ENCODE measurements around the gene GMPPB. TPM values are rescaled to one million over a fixed set of nuclear protein-coding genes. Genes with fewer than 3 reads are reported as not detected.

GMPPB gene
- total RNA-seq, 2 experiments from 2014 or later: 40.7 to 54.5 TPM

- DNase-seq (ENCODE audit: low spot score): no peak
- Histone ChIP-seq H3K36me3 (ENCODE audit: insufficient read depth, low read length) (peaks cover 19% of the 10 kb centered on the region), H3K4me3 (ENCODE audit: low read depth, low read length, poor library complexity, severe bottlenecking) (no peak overlapping the region), H3K9me2 (ENCODE audit: insufficient read depth, low read length) (no peaks in the 10 kb centered on the region), H3K79me2 (ENCODE audit: insufficient read depth, low read depth, low read length) (peaks cover 54% of the 10 kb centered on the region), H3K27ac (ENCODE audit: low read depth, low read length, poor library complexity, severe bottlenecking) (no peak overlapping the region), H3K4me1 (ENCODE audit: insufficient read depth, low read length, poor library complexity, severe bottlenecking) (peaks cover 9% of the 10 kb centered on the region), H2AFZ (ENCODE audit: low read length) (no peak overlapping the region), H3K9me3 (ENCODE audit: low read length) (no peaks in the 10 kb centered on the region), H3K4me2 (ENCODE audit: low read length) (no peak overlapping the region), H4K20me1 (ENCODE audit: insufficient read depth, low read length) (no peaks in the 10 kb centered on the region)
- POLR2A ChIA-PET: interaction anchor here (1.4 to 2.0 kb wide), 2 partner anchors 12 to 15 kb away, joined by 4 to 7 read pairs; partner anchors contain the start of gene IP6K1
- no peak for TF ChIP-seq EZH2phosphoT487 (IDR thresholded peaks at IDR 0.05; ENCODE audit: borderline replicate concordance, low read depth, low read length)
- TF ChIP-seq, protein P1, sequence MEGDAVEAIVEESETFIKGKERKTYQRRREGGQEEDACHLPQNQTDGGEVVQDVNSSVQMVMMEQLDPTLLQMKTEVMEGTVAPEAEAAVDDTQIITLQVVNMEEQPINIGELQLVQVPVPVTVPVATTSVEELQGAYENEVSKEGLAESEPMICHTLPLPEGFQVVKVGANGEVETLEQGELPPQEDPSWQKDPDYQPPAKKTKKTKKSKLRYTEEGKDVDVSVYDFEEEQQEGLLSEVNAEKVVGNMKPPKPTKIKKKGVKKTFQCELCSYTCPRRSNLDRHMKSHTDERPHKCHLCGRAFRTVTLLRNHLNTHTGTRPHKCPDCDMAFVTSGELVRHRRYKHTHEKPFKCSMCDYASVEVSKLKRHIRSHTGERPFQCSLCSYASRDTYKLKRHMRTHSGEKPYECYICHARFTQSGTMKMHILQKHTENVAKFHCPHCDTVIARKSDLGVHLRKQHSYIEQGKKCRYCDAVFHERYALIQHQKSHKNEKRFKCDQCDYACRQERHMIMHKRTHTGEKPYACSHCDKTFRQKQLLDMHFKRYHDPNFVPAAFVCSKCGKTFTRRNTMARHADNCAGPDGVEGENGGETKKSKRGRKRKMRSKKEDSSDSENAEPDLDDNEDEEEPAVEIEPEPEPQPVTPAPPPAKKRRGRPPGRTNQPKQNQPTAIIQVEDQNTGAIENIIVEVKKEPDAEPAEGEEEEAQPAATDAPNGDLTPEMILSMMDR (conservative IDR thresholded peaks at IDR 0.05; ENCODE audit: low read length): no peak
- BruUV-seq (replicated peaks): no TSS peak
- intact Hi-C loops (cut with micrococcal nuclease; ENCODE audit: unreplicated experiment): no loop called here
- CTCF ChIA-PET (ENCODE audit: unreplicated experiment): no interaction called here
These were observed 47.7 kb upstream of the GMPPB start for GRCh38 chr3:49771340-49771938.

- peaks cover 52% of the 10 kb centered on the region for H3K79me2 ChIP-seq (ENCODE audit: insufficient read depth, low read depth, low read length)
- no peak for TF ChIP-seq EZH2phosphoT487 (IDR thresholded peaks at IDR 0.05; ENCODE audit: borderline replicate concordance, low read depth, low read length)
- TF ChIP-seq, protein P1 (conservative IDR thresholded peaks at IDR 0.05; ENCODE audit: low read length): no peak
These were observed 46.2 kb upstream of the GMPPB start for GRCh38 chr3:49769926-49770325.

GRCh38 chr3:49769286-49769915 lies 45.6 kb upstream of the GMPPB start:
- H3K4me3 ChIP-seq (ENCODE audit: low read depth, low read length, poor library complexity, severe bottlenecking): no peak overlapping the region
- ChIA-PET POLR2A (interaction anchor here (0.6 to 1.3 kb wide), 5 partner anchors 11 to 1462 kb away, joined by 3 to 5 read pairs (median 4); no protein-coding TSS in a partner anchor), CTCF (ENCODE audit: unreplicated experiment) (no interaction called here)
- no peak overlapping the region for H3K27ac ChIP-seq (ENCODE audit: low read depth, low read length, poor library complexity, severe bottlenecking)
- no peak overlapping the region for H3K4me2 ChIP-seq (ENCODE audit: low read length)
- no peaks in the 10 kb centered on the region for H3K9me3 ChIP-seq (ENCODE audit: low read length)
- BruUV-seq (replicated peaks): TSS peak; percentile 18
- H3K79me2 ChIP-seq (ENCODE audit: insufficient read depth, low read depth, low read length): peaks cover 48% of the 10 kb centered on the region
- H3K4me1 ChIP-seq (ENCODE audit: insufficient read depth, low read length, poor library complexity, severe bottlenecking): peaks cover 9% of the 10 kb centered on the region
- no peak overlapping the region for H2AFZ ChIP-seq (ENCODE audit: low read length)
- H4K20me1 ChIP-seq (ENCODE audit: insufficient read depth, low read length): no peaks in the 10 kb centered on the region
- intact Hi-C loops (cut with micrococcal nuclease; ENCODE audit: unreplicated experiment): no loop called here
- H3K36me3 ChIP-seq (ENCODE audit: insufficient read depth, low read length): peaks cover 19% of the 10 kb centered on the region
- no peaks in the 10 kb centered on the region for H3K9me2 ChIP-seq (ENCODE audit: insufficient read depth, low read length)
- TF ChIP-seq, protein P1 (conservative IDR thresholded peaks at IDR 0.05; ENCODE audit: low read length): no peak
- no peak for TF ChIP-seq EZH2phosphoT487 (IDR thresholded peaks at IDR 0.05; ENCODE audit: borderline replicate concordance, low read depth, low read length)
- no peak for DNase-seq (ENCODE audit: low spot score)

More at GRCh38 chr3:49769926-49770325, 46.2 kb upstream of the GMPPB start:
- Histone ChIP-seq H2AFZ (ENCODE audit: low read length) (no peak overlapping the region), H3K4me1 (ENCODE audit: insufficient read depth, low read length, poor library complexity, severe bottlenecking) (peaks cover 9% of the 10 kb centered on the region), H3K4me3 (ENCODE audit: low read depth, low read length, poor library complexity, severe bottlenecking) (no peak overlapping the region), H3K9me3 (ENCODE audit: low read length) (no peaks in the 10 kb centered on the region), H3K27ac (ENCODE audit: low read depth, low read length, poor library complexity, severe bottlenecking) (no peak overlapping the region), H3K36me3 (ENCODE audit: insufficient read depth, low read length) (peaks cover 22% of the 10 kb centered on the region), H4K20me1 (ENCODE audit: insufficient read depth, low read length) (no peaks in the 10 kb centered on the region), H3K9me2 (ENCODE audit: insufficient read depth, low read length) (no peaks in the 10 kb centered on the region), H3K4me2 (ENCODE audit: low read length) (no peak overlapping the region)
- CTCF ChIA-PET (ENCODE audit: unreplicated experiment): no interaction called here
- no TSS peak for BruUV-seq (replicated peaks)
- DNase-seq (ENCODE audit: low spot score): no peak
- POLR2A ChIA-PET: interaction anchor here (0.6 to 1.3 kb wide), 4 partner anchors 10 to 1462 kb away, joined by 3 to 5 read pairs (median 4); no protein-coding TSS in a partner anchor
- intact Hi-C loops (cut with micrococcal nuclease; ENCODE audit: unreplicated experiment): no loop called here
